Smooth muscle cell (in vitro differentiated cells): ENCODE measurements around the gene RBFOX1. TPM values are rescaled to one million over a fixed set of nuclear protein-coding genes. Genes with fewer than 3 reads are reported as not detected.

Source experiments
- DNase-seq: peaks from one replicate; lab custom pipeline; 2025; ENCODE audit not compliant: unreplicated experiment; lab: John Stamatoyannopoulos, UW
- H2AFZ ChIP-seq: fragments of 200-600 bp; sonication (generic); 2 replicates; pipeline ENCODE4 v1.6.0; 2016; ENCODE audit warnings: antibody characterized with exemption, low read depth, mild to moderate bottlenecking
- H3F3A ChIP-seq: fragments of 200-600 bp; sonication (generic); 2 replicates; pipeline ENCODE4 v1.6.0; 2017; ENCODE audit warnings: antibody characterized with exemption, low read depth
- H3K27ac ChIP-seq: fragments of 200-600 bp; sonication (generic); 2 replicates; pipeline ENCODE4 v1.5.1; 2016; ENCODE audit warnings: low read depth, mild to moderate bottlenecking
- H3K27me3 ChIP-seq: fragments of 200-600 bp; sonication (generic); 2 replicates; pipeline ENCODE4 v1.6.1; 2016; ENCODE audit warnings: low read depth, mild to moderate bottlenecking
- H3K36me3 ChIP-seq: fragments of 200-600 bp; sonication (generic); 2 replicates; pipeline ENCODE4 v1.5.1; 2016; ENCODE audit warnings: low read depth
- H3K4me1 ChIP-seq: fragments of 200-600 bp; sonication (generic); 2 replicates; pipeline ENCODE4 v1.5.1; 2016; ENCODE audit warnings: low read depth
- H3K4me2 ChIP-seq: fragments of 200-600 bp; sonication (generic); 2 replicates; pipeline ENCODE4 v1.6.0; 2016; ENCODE audit warnings: mild to moderate bottlenecking
- H3K4me3 ChIP-seq: fragments of 200-600 bp; sonication (generic); 2 replicates; pipeline ENCODE4 v1.5.1; 2016; ENCODE audit warnings: mild to moderate bottlenecking
- H3K79me2 ChIP-seq: fragments of 200-600 bp; sonication (generic); 2 replicates; pipeline ENCODE4 v1.6.0; 2016; ENCODE audit warnings: low read depth, mild to moderate bottlenecking
- H3K9ac ChIP-seq: fragments of 200-600 bp; sonication (generic); 2 replicates; pipeline ENCODE4 v1.6.0; 2016; ENCODE audit warnings: low read depth
- H3K9me3 ChIP-seq: fragments of 200-600 bp; sonication (generic); replicated peaks from 2 replicates; pipeline ENCODE4 v1.5.1; 2016; ENCODE audit warnings: low read depth
- H4K20me1 ChIP-seq: fragments of 200-600 bp; sonication (generic); 2 replicates; pipeline ENCODE4 v1.6.0; 2016; ENCODE audit warnings: low read depth
- WGBS: methylation state at CpG from one replicate; pipeline ENCODE4 v1.1.7; 2016; ENCODE audit warnings: low lambda C conversion rate; 5-methylcytosine and 5-hydroxymethylcytosine counted together
- polyA plus RNA-seq: library from polyadenylated mRNA; unstranded; fragments of >200 nt; fragmentation: Nextera tagmentation; extraction: Ambion mirVana; gene quantifications from 2 replicates; pipeline ENCODE4 v1.2.1, GENCODE V29; 2016
- total RNA-seq: library from RNA; depleted of rRNA; stranded (reverse); fragments of >200 nt; gene quantifications from 2 replicates; pipeline ENCODE4 v1.2.3, GENCODE V29; 2014
- TF ChIP-seq, protein P1 (sequence below): fragments of 200-600 bp; sonication (generic); IDR thresholded peaks from 2 replicates; pipeline ENCODE4 v1.5.1; 2017; ENCODE audit warnings: borderline replicate concordance, mild to moderate bottlenecking, antibody characterized with exemption; ENCODE audit not compliant: insufficient read depth, poor library complexity, severe bottlenecking

RBFOX1 gene
- total and polyA plus RNA-seq, 2 experiments from 2014 or later = not detected

- 93% methylated on average over 4 of the region's 4 CpGs for WGBS
- no peaks in the 10 kb centered on the region for H3K79me2 ChIP-seq
Observed at GRCh38 chr16:7637446-7637845, 304.8 kb downstream of the RBFOX1 start.

DNA sequence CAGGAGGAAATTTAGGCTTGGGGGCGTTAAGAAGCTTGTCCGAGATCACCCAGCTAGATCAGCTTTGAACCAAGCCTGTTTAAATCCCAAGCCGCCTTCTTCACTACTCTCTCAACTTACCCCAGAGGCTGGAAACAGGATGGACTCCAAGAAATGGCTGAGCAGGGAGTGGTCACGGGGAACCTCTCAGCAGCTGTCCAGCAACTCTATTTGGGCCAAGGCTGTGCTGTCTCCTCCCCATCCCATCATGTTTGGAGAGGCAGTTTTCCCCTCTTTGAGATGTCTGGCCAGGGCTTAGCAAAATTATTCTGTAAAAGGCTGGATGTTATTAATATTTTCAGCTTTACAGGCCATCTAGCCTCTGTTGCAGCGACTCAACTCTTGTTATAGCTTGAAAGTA, 305.7 kb downstream of the RBFOX1 start:
- Histone ChIP-seq H2AFZ (no peak overlapping the region), H3K4me3 (no peak overlapping the region), H3K4me1 (no peaks in the 10 kb centered on the region), H3K79me2 (no peaks in the 10 kb centered on the region), H4K20me1 (no peaks in the 10 kb centered on the region), H3K4me2 (no peak overlapping the region), H3K27me3 (peaks cover 10% of the 10 kb centered on the region), H3K9ac (no peak overlapping the region), H3K36me3 (no peaks in the 10 kb centered on the region), H3F3A (no peaks in the 10 kb centered on the region), H3K9me3 (no peaks in the 10 kb centered on the region), H3K27ac (no peak overlapping the region)
- 91% methylated on average over 5 of the region's 5 CpGs for WGBS
- DNase-seq = no peak
- TF ChIP-seq, protein P1, sequence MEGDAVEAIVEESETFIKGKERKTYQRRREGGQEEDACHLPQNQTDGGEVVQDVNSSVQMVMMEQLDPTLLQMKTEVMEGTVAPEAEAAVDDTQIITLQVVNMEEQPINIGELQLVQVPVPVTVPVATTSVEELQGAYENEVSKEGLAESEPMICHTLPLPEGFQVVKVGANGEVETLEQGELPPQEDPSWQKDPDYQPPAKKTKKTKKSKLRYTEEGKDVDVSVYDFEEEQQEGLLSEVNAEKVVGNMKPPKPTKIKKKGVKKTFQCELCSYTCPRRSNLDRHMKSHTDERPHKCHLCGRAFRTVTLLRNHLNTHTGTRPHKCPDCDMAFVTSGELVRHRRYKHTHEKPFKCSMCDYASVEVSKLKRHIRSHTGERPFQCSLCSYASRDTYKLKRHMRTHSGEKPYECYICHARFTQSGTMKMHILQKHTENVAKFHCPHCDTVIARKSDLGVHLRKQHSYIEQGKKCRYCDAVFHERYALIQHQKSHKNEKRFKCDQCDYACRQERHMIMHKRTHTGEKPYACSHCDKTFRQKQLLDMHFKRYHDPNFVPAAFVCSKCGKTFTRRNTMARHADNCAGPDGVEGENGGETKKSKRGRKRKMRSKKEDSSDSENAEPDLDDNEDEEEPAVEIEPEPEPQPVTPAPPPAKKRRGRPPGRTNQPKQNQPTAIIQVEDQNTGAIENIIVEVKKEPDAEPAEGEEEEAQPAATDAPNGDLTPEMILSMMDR = no peak

More at GRCh38 chr16:7637446-7637845, 304.8 kb downstream of the RBFOX1 start:
- H3K4me2 ChIP-seq = no peak overlapping the region
- no peaks in the 10 kb centered on the region for H3F3A ChIP-seq
- no peaks in the 10 kb centered on the region for H3K36me3 ChIP-seq
- H3K4me3 ChIP-seq = no peak overlapping the region
- peaks cover 10% of the 10 kb centered on the region for H3K27me3 ChIP-seq
- H3K9me3 ChIP-seq = no peaks in the 10 kb centered on the region
- H3K4me1 ChIP-seq = no peaks in the 10 kb centered on the region
- no peaks in the 10 kb centered on the region for H4K20me1 ChIP-seq
- no peak for DNase-seq
- no peak overlapping the region for H2AFZ ChIP-seq
- TF ChIP-seq, protein P1 = no peak
- H3K9ac ChIP-seq = no peak overlapping the region
- no peak overlapping the region for H3K27ac ChIP-seq

DNA sequence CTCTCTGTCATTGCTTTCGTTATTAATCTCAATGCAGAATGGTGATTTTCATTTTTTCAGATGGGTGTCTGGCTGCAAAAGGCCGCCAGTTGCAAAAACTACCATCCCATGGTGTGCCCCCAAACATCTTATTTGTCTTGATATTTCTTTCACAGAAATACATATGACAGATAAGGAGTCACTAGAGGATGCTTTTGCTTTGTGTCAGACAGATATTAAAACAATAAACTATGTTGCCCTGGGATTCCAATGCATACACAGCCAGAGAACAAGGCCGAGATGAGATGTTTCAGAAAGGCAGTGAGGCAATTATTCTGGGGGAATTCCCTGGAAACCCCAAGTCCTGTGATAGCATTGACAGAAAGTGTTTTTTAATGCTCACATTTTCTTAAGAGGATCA, 307.7 kb downstream of the RBFOX1 start:
- no peak overlapping the region for H2AFZ ChIP-seq
- no peak for DNase-seq
- H3K4me1 ChIP-seq = no peaks in the 10 kb centered on the region
- no peaks in the 10 kb centered on the region for H3F3A ChIP-seq
- H3K4me2 ChIP-seq = no peak overlapping the region
- no peaks in the 10 kb centered on the region for H3K9me3 ChIP-seq
- H3K27me3 ChIP-seq = peaks cover 10% of the 10 kb centered on the region
- WGBS = 89% methylated on average over 3 of the region's 3 CpGs
- no peak overlapping the region for H3K4me3 ChIP-seq
- TF ChIP-seq, protein P1 = no peak
- H4K20me1 ChIP-seq = no peaks in the 10 kb centered on the region
- no peak overlapping the region for H3K9ac ChIP-seq
- no peak overlapping the region for H3K27ac ChIP-seq
- H3K79me2 ChIP-seq = no peaks in the 10 kb centered on the region
- H3K36me3 ChIP-seq = no peaks in the 10 kb centered on the region

GRCh38 chr16:7644176-7644575, 311.5 kb downstream of the RBFOX1 start:
- Histone ChIP-seq H2AFZ (no peak overlapping the region), H3K36me3 (no peaks in the 10 kb centered on the region), H3K27me3 (peaks cover 9% of the 10 kb centered on the region), H3F3A (no peaks in the 10 kb centered on the region), H3K9me3 (no peaks in the 10 kb centered on the region), H3K79me2 (no peaks in the 10 kb centered on the region), H4K20me1 (no peaks in the 10 kb centered on the region), H3K4me1 (no peaks in the 10 kb centered on the region), H3K4me3 (no peak overlapping the region), H3K4me2 (no peak overlapping the region), H3K27ac (no peak overlapping the region), H3K9ac (no peak overlapping the region)
- DNase-seq = no peak
- WGBS = 68% methylated on average over 6 of the region's 6 CpGs
- TF ChIP-seq, protein P1 = no peak
